ENCODE results near the gene DIRAS3. TPM values are rescaled to one million over a fixed set of nuclear protein-coding genes. Genes with fewer than 3 reads are reported as not detected.
"Not testable (repeated sequence)": the region's sequence is repeated elsewhere in the genome, so short reads cannot be mapped to it uniquely, and the experiment has no call there.

The DIRAS3 gene
- total RNA-seq, 1 experiment from 2014 or later, result 5.2 TPM

DNA sequence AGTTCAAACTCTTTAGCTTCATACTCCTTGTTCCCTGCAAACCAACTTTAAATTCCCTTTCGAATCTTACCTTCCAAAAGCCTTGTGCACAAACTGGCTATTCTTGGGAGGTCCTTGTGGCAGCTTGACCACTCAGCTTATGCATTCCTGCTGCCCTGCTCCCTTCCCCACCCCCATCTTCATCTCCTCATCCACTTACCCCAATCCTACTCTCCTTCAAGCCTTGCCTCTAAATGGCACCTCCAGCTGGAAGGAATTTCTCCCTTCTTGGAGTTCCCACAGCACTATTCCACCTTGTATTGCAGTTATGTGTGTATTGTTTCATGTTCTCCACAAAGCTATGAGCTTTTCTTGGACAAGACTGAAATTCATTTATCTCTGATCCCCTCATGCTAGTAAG is 15.3 kb upstream of the DIRAS3 start:
- no peak for DNase-seq
- Mint-ChIP-seq H3K27ac (ENCODE audit: unreplicated experiment) (no peak overlapping the region), H3K9me3 (ENCODE audit: low read depth, unreplicated experiment) (peaks cover 3% of the 10 kb centered on the region), H3K36me3 (ENCODE audit: insufficient read depth, unreplicated experiment) (no peaks in the 10 kb centered on the region), H3K4me3 (ENCODE audit: low read depth, unreplicated experiment) (no peak overlapping the region), H3K27me3 (ENCODE audit: unreplicated experiment) (no peaks in the 10 kb centered on the region), H3K4me1 (ENCODE audit: low read depth, unreplicated experiment) (peaks cover 16% of the 10 kb centered on the region)
- intact Hi-C loops (cut with micrococcal nuclease; ENCODE audit: unreplicated experiment), result no loop called here
- TF ChIP-seq, protein P1, sequence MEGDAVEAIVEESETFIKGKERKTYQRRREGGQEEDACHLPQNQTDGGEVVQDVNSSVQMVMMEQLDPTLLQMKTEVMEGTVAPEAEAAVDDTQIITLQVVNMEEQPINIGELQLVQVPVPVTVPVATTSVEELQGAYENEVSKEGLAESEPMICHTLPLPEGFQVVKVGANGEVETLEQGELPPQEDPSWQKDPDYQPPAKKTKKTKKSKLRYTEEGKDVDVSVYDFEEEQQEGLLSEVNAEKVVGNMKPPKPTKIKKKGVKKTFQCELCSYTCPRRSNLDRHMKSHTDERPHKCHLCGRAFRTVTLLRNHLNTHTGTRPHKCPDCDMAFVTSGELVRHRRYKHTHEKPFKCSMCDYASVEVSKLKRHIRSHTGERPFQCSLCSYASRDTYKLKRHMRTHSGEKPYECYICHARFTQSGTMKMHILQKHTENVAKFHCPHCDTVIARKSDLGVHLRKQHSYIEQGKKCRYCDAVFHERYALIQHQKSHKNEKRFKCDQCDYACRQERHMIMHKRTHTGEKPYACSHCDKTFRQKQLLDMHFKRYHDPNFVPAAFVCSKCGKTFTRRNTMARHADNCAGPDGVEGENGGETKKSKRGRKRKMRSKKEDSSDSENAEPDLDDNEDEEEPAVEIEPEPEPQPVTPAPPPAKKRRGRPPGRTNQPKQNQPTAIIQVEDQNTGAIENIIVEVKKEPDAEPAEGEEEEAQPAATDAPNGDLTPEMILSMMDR (IDR thresholded peaks at IDR 0.05; ENCODE audit: unreplicated experiment), result no peak
- no TSS peak for BruUV-seq (replicated peaks)
- CTCF ChIA-PET, result no interaction called here

DNA sequence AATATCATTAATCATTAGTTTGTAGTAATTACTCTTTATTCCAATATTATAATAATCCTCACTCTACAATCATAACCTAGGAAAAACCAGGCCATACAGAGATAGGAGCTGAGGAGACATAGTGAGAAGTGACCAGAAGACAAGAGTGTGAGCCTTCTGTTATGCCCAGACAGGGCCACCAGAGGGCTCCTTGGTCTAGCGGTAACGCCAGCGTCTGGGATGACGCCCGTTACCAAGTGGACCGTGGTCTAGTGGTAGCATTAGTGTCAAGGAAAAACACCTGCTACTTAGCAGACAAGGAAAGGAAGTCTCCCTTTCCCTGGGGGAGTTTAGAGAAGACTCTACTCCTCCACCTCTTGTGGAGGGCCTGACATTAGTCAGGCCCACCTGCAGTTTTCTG is 7.6 kb upstream of the DIRAS3 start:
- CTCF ChIA-PET; H3K27me3 Mint-ChIP-seq (ENCODE audit: unreplicated experiment); H3K9me3 Mint-ChIP-seq (ENCODE audit: low read depth, unreplicated experiment); H3K4me3 Mint-ChIP-seq (ENCODE audit: low read depth, unreplicated experiment); DNase-seq; intact Hi-C loops (cut with micrococcal nuclease; ENCODE audit: unreplicated experiment); BruUV-seq (replicated peaks); H3K27ac Mint-ChIP-seq (ENCODE audit: unreplicated experiment); H3K36me3 Mint-ChIP-seq (ENCODE audit: insufficient read depth, unreplicated experiment): not testable (repeated sequence)
- H3K4me1 Mint-ChIP-seq (ENCODE audit: low read depth, unreplicated experiment), result peaks cover 17% of the 10 kb centered on the region

DNA sequence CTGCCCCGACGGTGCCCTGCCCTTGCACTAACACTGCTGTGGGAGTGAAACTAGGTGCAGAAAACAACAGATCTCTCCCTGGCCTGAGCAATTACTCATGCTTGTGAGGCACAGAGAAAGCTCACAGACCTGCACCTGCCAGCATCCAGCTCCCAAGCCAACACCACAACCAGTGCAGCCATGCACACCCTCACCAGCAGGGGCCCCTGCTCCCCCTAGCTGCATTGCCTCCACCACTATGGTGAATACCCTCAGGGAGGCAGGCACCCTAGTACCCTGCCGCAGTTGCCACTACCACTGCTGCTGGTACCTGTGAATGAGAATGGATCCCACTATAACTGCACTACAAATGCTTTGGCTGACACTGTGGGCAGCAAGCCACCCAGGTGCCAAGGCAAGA is 7.1 kb upstream of the DIRAS3 start:
- peaks cover 17% of the 10 kb centered on the region for H3K4me1 Mint-ChIP-seq (ENCODE audit: low read depth, unreplicated experiment)
- H3K27ac Mint-ChIP-seq (ENCODE audit: unreplicated experiment), result no peak overlapping the region
- TF ChIP-seq, protein P1 (IDR thresholded peaks at IDR 0.05; ENCODE audit: unreplicated experiment), result no peak
- no TSS peak for BruUV-seq (replicated peaks)
- H3K9me3 Mint-ChIP-seq (ENCODE audit: low read depth, unreplicated experiment), result peaks cover 4% of the 10 kb centered on the region
- CTCF ChIA-PET, result no interaction called here
- no peaks in the 10 kb centered on the region for H3K36me3 Mint-ChIP-seq (ENCODE audit: insufficient read depth, unreplicated experiment)
- H3K4me3 Mint-ChIP-seq (ENCODE audit: low read depth, unreplicated experiment), result no peak overlapping the region
- no peaks in the 10 kb centered on the region for H3K27me3 Mint-ChIP-seq (ENCODE audit: unreplicated experiment)
- DNase-seq, result no peak
- intact Hi-C loops (cut with micrococcal nuclease; ENCODE audit: unreplicated experiment), result no loop called here

DNA sequence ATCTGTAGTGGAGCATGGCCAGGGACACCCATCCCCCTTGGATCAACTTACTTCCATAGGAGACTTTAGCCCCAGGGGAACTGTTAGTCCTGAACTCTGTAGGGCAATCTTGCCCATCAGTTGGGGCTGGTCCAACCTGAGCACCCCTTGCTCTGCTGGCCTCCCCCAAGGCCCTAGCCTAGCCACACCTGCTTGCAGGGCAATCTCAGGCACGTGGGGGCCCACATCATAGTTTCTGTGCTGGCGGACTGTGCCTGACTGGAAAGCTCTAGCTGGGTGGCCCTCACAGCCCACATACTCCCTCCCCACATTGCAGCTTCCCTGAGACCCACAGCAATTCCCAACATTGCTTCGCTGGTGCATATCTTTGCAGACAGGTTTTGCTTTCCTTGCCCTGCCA is 6.6 kb upstream of the DIRAS3 start:
- H3K27ac Mint-ChIP-seq (ENCODE audit: unreplicated experiment), result no peak overlapping the region
- intact Hi-C loops (cut with micrococcal nuclease; ENCODE audit: unreplicated experiment), result no loop called here
- DNase-seq, result no peak
- no peak overlapping the region for H3K4me3 Mint-ChIP-seq (ENCODE audit: low read depth, unreplicated experiment)
- no TSS peak for BruUV-seq (replicated peaks)
- peaks cover 14% of the 10 kb centered on the region for H3K4me1 Mint-ChIP-seq (ENCODE audit: low read depth, unreplicated experiment)
- TF ChIP-seq, protein P1 (IDR thresholded peaks at IDR 0.05; ENCODE audit: unreplicated experiment), result no peak
- peaks cover 4% of the 10 kb centered on the region for H3K9me3 Mint-ChIP-seq (ENCODE audit: low read depth, unreplicated experiment)
- H3K27me3 Mint-ChIP-seq (ENCODE audit: unreplicated experiment), result no peaks in the 10 kb centered on the region
- H3K36me3 Mint-ChIP-seq (ENCODE audit: insufficient read depth, unreplicated experiment), result no peaks in the 10 kb centered on the region
- CTCF ChIA-PET, result no interaction called here

DNA sequence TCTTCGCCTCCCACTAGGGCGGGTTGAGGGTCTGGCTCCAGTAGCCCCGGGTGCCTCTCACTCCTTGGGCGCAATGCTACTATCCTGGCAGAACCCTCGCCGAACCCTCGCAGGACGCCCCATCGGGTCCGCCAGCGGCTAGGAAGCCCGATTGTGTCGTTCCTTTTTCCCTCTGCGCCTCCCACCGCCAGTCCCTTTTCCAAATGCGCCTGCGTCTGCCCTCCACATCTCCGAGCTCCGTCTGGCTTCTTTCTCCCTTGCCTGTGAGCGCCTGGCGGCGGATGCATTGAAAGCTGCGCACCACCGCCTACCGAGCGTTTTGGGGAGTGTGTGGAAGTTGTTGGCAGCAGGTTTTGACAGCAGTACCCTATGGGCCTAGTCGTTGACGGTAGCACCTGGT is 1.0 kb upstream of the DIRAS3 start:
- TF ChIP-seq, protein P1 (IDR thresholded peaks at IDR 0.05; ENCODE audit: unreplicated experiment), result no peak
- intact Hi-C loops (cut with micrococcal nuclease; ENCODE audit: unreplicated experiment), result no loop called here
- Mint-ChIP-seq H3K27ac (ENCODE audit: unreplicated experiment) (no peak overlapping the region), H3K36me3 (ENCODE audit: insufficient read depth, unreplicated experiment) (peaks cover 18% of the 10 kb centered on the region), H3K4me3 (ENCODE audit: low read depth, unreplicated experiment) (no peak overlapping the region), H3K27me3 (ENCODE audit: unreplicated experiment) (no peaks in the 10 kb centered on the region), H3K4me1 (ENCODE audit: low read depth, unreplicated experiment) (peaks cover 26% of the 10 kb centered on the region), H3K9me3 (ENCODE audit: low read depth, unreplicated experiment) (no peaks in the 10 kb centered on the region)
- no peak for DNase-seq
- no TSS peak for BruUV-seq (replicated peaks)
- CTCF ChIA-PET, result no interaction called here
